ENCODE data around the gene OPRL1. TPM values are rescaled to one million over a fixed set of nuclear protein-coding genes. Genes with fewer than 3 reads are reported as not detected.

Gene OPRL1
- total RNA-seq, 2 donors from 2014 or later, result 1.5 to 2.9 TPM

DNA sequence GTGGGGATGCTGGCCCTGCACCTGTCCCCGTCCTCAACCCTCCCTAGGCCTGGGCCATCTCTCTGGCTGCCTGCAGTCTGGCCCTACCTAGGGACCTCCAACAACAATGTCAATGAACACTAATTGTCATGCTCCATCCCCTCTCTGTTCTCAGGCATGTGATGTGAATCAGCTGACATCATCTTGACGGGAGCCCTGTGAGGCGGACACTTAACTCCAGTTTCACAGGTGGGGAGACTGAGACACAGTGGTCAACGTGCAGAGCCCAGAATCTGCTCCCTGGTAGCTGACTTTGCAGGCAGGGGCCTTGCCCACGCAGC, 17.6 kb upstream of the OPRL1 start:
- 49% methylated on average over 5 of the region's 5 CpGs for WGBS
- H3K4me1 ChIP-seq (replicated peaks), result peaks cover 16% of the 10 kb centered on the region
- peak overlapping the region; percentile 67 to 88 for H3K4me3 ChIP-seq
- no peaks in the 10 kb centered on the region for H3K27me3 ChIP-seq (replicated peaks; ENCODE audit: insufficient read depth)
- TF ChIP-seq, protein P1, sequence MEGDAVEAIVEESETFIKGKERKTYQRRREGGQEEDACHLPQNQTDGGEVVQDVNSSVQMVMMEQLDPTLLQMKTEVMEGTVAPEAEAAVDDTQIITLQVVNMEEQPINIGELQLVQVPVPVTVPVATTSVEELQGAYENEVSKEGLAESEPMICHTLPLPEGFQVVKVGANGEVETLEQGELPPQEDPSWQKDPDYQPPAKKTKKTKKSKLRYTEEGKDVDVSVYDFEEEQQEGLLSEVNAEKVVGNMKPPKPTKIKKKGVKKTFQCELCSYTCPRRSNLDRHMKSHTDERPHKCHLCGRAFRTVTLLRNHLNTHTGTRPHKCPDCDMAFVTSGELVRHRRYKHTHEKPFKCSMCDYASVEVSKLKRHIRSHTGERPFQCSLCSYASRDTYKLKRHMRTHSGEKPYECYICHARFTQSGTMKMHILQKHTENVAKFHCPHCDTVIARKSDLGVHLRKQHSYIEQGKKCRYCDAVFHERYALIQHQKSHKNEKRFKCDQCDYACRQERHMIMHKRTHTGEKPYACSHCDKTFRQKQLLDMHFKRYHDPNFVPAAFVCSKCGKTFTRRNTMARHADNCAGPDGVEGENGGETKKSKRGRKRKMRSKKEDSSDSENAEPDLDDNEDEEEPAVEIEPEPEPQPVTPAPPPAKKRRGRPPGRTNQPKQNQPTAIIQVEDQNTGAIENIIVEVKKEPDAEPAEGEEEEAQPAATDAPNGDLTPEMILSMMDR (IDR thresholded peaks at IDR 0.05), result peak in 1 of 4 experiments; percentile 2
- no peak for TF ChIP-seq POLR2A (IDR thresholded peaks at IDR 0.05)
- no peak for TF ChIP-seq POLR2AphosphoS5 (IDR thresholded peaks at IDR 0.05)
- H3K9me3 ChIP-seq, result no peaks in the 10 kb centered on the region
- no peaks in the 10 kb centered on the region for H3K36me3 ChIP-seq
- intact Hi-C loops (cut with DNase I), result loop anchor here (10.0 kb wide), 1 partner anchor 167 kb away; the partner anchor contains the start of gene DNAJC5
- peak overlapping the region; percentile 77 to 83 for H3K27ac ChIP-seq
- no peak for DNase-seq (ENCODE audit: low spot score)

DNA sequence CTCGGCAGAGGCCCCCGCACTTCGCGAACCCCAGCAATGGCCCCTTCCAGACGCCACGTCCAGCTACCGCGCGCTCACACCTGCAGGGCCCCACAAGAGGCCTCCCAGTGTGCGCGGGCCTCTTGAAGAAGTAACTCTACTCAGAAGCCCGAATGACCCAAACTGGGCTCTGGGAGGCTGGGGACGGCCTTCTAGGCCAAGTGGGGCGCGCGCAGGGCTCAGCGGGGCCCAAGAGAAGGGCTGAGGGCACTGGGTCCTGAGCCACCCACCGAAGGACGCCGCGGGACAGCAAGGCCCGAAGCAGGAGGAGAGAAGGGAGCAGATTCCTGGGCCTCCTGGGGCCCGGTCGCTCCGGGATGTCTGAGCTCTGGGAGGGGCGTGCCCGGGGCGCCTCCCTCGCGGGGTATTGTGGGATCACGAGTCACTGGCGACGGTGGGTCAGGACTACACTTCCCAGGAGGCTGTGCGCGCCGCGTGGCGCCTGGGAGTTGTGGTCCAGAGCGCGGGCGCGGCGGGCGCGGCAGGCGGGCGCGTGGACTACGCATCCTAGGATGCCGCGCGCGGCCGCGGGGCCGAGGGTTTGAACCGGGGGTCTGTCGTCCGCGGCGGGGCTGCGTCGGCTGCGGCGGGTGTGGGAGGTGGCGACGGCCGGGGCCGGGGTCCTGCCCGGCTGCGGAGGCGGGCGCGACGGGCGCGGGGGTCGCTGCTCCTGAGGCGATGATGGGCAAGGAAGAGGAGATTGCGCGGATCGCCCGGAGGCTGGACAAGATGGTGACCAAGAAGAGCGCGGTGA, 17.1 kb upstream of the OPRL1 start, which contains the start of gene TCEA2:
TCEA2 (plus strand) TSS at position 603 of the 793 bp plus-strand sequence; CDS start at position 718, 115 bp downstream.
- Histone ChIP-seq H3K36me3 (no peaks in the 10 kb centered on the region), H3K4me1 (replicated peaks) (peaks cover 16% of the 10 kb centered on the region), H3K27ac (peak within 1 kb of the TSS; percentile 77 to 83), H3K27me3 (replicated peaks; ENCODE audit: insufficient read depth) (no peaks in the 10 kb centered on the region), H3K9me3 (no peaks in the 10 kb centered on the region), H3K4me3 (peak within 1 kb of the TSS; percentile 67 to 88)
- intact Hi-C loops (cut with DNase I), result loop anchor here (10.0 kb wide), 1 partner anchor 168 kb away; the partner anchor contains the start of gene DNAJC5
- WGBS, result 5% methylated on average over 71 of the region's 85 CpGs
- TF ChIP-seq POLR2AphosphoS5 (IDR thresholded peaks at IDR 0.05) (peak; percentile 96), POLR2A (IDR thresholded peaks at IDR 0.05) (peak; percentile 81)
- TF ChIP-seq, protein P1 (IDR thresholded peaks at IDR 0.05), result peak in 2 of 4 experiments; percentile 14 to 22
- DNase-seq (ENCODE audit: low spot score), result peak; percentile 97

DNA sequence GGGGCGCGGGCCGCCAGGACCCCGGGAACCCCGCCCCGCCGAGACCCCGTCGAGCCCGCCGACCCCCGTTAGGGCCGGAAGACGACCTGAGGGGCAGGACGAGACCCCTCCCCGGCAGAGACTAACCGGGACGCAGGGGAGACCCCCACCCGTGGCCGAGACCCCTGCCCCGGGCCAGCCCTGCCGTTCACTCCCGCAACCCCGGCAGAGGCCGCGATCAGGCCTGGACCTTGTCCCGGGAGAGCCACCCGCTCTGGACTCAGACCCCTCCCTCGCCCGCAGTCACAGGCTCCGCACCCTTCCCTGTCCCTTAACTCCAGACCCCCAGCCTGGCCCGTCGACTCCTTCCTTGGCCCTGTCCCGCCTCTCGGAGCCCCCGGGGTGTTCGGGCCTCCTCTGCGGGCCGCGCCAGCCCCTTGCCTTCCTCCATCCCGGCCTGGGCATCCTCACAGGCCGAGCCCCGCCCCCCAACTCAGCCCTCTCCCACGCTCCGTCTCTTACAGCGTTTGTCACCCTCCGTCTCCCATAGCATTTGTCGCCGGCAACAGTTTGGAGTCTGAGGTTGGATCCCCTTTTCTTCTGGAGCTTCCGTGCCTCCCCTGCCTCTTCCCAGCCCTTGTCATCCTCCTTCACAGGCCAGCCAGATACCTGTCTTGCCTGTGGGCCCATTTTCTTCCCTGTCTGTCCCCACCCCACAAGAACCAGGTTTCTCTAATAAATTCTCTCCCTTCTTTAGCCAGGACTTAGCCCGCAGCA, 16.3 kb upstream of the OPRL1 start:
- Histone ChIP-seq H3K4me1 (replicated peaks) (peaks cover 10% of the 10 kb centered on the region), H3K27ac (peak overlapping the region; percentile 53 to 83), H3K9me3 (no peaks in the 10 kb centered on the region), H3K27me3 (replicated peaks; ENCODE audit: insufficient read depth) (no peaks in the 10 kb centered on the region), H3K4me3 (peak overlapping the region; percentile 67 to 88), H3K36me3 (no peaks in the 10 kb centered on the region)
- DNase-seq (ENCODE audit: low spot score), result no peak
- TF ChIP-seq POLR2A (IDR thresholded peaks at IDR 0.05) (no peak), POLR2AphosphoS5 (IDR thresholded peaks at IDR 0.05) (no peak)
- TF ChIP-seq, protein P1 (IDR thresholded peaks at IDR 0.05), result no peak
- intact Hi-C loops (cut with DNase I), result loop anchor here (10.0 kb wide), 1 partner anchor 169 kb away; the partner anchor contains the start of gene DNAJC5
- 1% methylated on average over 50 of the region's 51 CpGs for WGBS

DNA sequence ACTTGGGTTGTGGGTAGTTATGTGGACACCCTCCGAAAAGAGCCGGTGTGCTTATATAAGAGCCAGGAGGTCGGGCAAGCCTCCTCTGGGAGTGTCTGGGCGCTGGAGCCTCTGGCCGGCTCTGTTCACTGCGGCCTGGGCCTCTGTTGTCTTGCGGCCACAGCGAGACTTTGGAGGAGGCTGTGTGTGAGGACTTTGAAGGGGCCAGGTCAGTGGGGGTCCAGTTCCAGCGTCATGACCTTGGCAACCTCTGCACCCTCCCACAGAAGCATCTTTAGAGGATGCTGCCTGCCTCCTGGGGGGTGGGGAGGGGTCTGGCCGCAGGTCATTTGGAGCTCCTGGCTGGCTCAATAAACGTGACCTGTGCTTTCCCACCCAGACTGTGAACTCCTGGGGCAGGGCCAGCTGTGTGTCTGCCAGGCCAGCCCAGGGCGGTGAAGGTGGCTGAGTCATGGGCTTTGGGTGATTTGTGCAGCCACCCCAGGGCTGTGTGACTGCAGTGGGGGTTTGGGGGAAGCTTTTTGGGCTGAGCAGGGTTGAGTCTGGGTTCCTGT, 15.7 kb upstream of the OPRL1 start:
- H3K27me3 ChIP-seq (replicated peaks; ENCODE audit: insufficient read depth), result no peaks in the 10 kb centered on the region
- peak overlapping the region; percentile 67 to 88 for H3K4me3 ChIP-seq
- TF ChIP-seq POLR2A (IDR thresholded peaks at IDR 0.05) (no peak), POLR2AphosphoS5 (IDR thresholded peaks at IDR 0.05) (no peak)
- TF ChIP-seq, protein P1 (IDR thresholded peaks at IDR 0.05), result no peak
- no peak for DNase-seq (ENCODE audit: low spot score)
- no peaks in the 10 kb centered on the region for H3K9me3 ChIP-seq
- WGBS, result 37% methylated on average over 12 of the region's 12 CpGs
- H3K36me3 ChIP-seq, result no peaks in the 10 kb centered on the region
- H3K4me1 ChIP-seq (replicated peaks), result peaks cover 10% of the 10 kb centered on the region
- H3K27ac ChIP-seq, result no peak overlapping the region
- intact Hi-C loops (cut with DNase I), result loop anchor here (10.0 kb wide), 1 partner anchor 169 kb away; the partner anchor contains the start of gene DNAJC5
